Erythroblast (primary cell): ENCODE results near the gene ACOX2.

Source experiments
- GATA1 ChIP-seq: IDR thresholded peaks from 2 replicates; pipeline ENCODE4 v1.6.1; 2011; ENCODE audit warnings: low read depth, mild to moderate bottlenecking, control low read depth, low read length, moderate library complexity
- POLR2A ChIP-seq: IDR thresholded peaks from 2 replicates; pipeline ENCODE4 v1.6.1; 2011; ENCODE audit warnings: mild to moderate bottlenecking, low read length

DNA sequence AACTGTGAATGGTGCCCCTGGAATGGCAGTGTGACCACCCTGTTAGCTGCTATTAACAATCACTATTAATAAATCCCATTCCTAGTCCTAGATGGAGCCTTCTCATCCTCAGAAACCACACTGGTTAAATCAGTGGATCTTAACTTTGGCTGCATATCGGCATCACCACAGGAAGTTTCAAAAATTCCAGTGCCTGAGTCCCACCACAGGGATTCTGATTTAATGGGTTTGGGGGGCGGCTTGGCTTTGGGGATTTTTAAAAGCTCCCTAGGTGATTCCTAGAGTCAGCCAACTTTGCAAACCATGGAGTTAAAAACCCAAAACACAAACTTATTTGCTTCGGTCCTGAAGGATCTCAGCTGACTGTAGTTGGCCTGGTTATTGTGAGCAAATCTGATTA is 37.1 kb upstream of the ACOX2 start:
- no peak for TF ChIP-seq POLR2A
- TF ChIP-seq GATA1 = no peak
